ENCODE data around the gene TCEAL4.

Gene TCEAL4

DNA sequence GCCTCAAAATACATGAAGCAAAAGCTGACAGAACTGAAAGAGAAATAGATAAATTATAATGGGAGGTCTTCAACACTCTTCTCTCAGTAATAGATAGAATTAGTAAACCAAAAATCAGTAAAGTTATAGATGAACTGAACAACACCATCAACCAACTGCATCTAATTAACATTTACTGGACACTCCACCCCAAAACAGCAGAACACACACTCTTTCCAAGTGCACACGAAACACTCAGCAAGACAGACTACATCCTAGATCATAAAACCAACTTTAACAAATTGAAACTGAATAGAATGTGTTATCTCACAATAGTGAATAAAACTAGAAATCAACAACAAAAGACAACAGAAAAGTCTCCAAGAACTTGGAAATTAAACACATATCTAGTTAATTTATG lies 25.1 kb upstream of the TCEAL4 start:
- TF ChIP-seq, protein P1, sequence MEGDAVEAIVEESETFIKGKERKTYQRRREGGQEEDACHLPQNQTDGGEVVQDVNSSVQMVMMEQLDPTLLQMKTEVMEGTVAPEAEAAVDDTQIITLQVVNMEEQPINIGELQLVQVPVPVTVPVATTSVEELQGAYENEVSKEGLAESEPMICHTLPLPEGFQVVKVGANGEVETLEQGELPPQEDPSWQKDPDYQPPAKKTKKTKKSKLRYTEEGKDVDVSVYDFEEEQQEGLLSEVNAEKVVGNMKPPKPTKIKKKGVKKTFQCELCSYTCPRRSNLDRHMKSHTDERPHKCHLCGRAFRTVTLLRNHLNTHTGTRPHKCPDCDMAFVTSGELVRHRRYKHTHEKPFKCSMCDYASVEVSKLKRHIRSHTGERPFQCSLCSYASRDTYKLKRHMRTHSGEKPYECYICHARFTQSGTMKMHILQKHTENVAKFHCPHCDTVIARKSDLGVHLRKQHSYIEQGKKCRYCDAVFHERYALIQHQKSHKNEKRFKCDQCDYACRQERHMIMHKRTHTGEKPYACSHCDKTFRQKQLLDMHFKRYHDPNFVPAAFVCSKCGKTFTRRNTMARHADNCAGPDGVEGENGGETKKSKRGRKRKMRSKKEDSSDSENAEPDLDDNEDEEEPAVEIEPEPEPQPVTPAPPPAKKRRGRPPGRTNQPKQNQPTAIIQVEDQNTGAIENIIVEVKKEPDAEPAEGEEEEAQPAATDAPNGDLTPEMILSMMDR (IDR thresholded peaks at IDR 0.05; ENCODE audit: control insufficient read depth, insufficient read depth, low read depth, low read length, missing control alignments), result no peak
- DNase-seq (ENCODE audit: low read depth), result no peak
- no peak overlapping the region for H3K4me3 ChIP-seq (ENCODE audit: control insufficient read depth, low read depth, low read length)

DNA sequence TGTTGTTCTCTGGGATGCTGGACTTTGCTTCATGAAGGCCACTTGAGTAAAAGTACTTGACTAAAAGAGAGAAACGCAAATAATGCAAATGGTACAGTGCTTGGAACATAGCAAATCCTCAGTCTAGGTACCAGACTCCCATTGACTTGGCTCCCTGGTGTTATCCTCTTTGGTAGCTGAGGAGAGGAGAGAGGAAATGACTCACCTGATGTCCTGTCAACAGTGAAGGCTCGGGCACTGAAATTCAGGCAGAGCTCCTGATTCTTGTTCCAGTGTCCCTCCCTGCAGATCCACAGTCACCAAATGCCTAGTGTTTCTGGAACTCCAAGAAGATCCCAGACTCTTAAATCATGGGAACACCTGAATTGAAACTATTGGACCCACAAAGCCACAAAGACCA lies 22.5 kb upstream of the TCEAL4 start:
- no peak for DNase-seq (ENCODE audit: low read depth)
- no peak overlapping the region for H3K4me3 ChIP-seq (ENCODE audit: control insufficient read depth, low read depth, low read length)
- TF ChIP-seq, protein P1 (IDR thresholded peaks at IDR 0.05; ENCODE audit: control insufficient read depth, insufficient read depth, low read depth, low read length, missing control alignments), result no peak

DNA sequence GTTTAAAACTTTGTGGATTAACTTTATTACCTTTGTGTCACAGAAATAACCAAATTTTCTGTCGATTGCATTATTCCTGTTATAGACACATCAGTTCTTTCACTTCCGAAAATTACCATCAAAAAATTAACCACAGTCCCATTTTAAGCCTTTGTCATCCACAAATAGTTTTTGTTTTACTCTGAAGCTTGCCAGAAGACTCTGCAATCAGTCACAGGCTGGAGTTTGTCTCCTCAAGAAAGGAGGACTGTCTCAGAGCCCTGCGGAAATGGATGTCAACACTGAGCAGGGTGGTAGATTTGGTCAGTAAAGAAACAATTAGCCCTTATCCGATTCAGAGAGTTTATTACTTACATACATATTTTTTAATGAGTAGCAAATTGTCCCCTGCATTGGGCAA lies 20.1 kb upstream of the TCEAL4 start:
- no peak overlapping the region for H3K4me3 ChIP-seq (ENCODE audit: control insufficient read depth, low read depth, low read length)
- no peak for DNase-seq (ENCODE audit: low read depth)
- TF ChIP-seq, protein P1 (IDR thresholded peaks at IDR 0.05; ENCODE audit: control insufficient read depth, insufficient read depth, low read depth, low read length, missing control alignments), result no peak

DNA sequence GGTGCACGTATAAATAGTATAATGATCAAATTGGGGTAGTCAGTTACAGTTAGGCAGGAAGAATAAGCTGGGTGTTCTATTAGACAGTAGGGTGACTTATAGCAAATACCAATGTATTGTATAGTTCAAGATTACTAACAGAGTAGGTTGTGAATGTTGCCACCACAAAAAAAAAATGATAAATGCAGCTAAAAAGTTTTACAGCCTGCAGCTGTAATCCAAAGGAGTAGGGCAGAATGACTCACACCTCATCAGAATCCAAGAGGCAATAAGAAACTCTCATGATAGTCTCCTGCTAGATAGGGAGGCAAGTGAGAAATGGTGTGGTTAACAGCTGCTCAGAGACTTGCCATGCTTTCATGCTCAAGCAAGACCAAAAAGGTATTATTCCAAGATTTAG lies 19.6 kb upstream of the TCEAL4 start:
- TF ChIP-seq, protein P1 (IDR thresholded peaks at IDR 0.05; ENCODE audit: control insufficient read depth, insufficient read depth, low read depth, low read length, missing control alignments), result no peak
- H3K4me3 ChIP-seq (ENCODE audit: control insufficient read depth, low read depth, low read length), result no peak overlapping the region
- peak; percentile 52 for DNase-seq (ENCODE audit: low read depth)

DNA sequence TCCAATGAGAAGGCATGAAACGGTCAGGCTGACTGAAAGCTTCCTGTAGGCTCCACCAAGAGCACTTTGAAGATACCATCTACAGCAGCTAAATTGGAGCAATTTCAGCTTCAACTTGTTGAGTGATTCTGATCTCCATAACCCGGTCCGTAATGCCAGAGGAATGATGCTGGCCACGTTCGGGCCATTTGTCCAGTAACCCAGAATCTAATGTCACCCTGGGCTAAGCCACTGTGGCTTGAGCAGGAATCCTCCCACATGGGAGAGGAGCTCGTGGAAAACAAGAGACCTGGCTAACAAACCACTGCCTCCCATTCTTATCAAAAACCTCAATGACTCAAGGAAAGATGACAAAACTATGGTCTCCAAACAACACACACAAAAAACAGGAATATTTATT lies 14.2 kb upstream of the TCEAL4 start:
- no peak overlapping the region for H3K4me3 ChIP-seq (ENCODE audit: control insufficient read depth, low read depth, low read length)
- DNase-seq (ENCODE audit: low read depth), result no peak
- TF ChIP-seq, protein P1 (IDR thresholded peaks at IDR 0.05; ENCODE audit: control insufficient read depth, insufficient read depth, low read depth, low read length, missing control alignments), result no peak

DNA sequence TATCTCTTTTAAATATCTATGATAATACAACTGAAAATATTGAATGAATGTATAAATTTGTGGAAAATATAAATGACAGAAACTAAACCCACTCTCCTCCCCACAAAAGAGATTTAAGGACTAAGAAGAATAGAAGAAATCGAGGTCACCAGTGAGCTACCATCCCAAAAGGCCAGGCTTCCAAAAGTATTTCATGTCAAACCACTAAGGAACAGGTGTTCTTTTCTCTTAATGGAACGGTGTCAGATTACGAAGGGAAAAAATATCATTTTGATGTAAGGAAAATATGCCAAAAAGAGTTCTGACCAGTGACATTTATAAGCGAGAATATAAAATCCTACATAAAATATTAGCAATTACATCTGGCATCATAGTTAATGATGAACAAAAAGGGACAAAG lies 13.6 kb upstream of the TCEAL4 start:
- no peak overlapping the region for H3K4me3 ChIP-seq (ENCODE audit: control insufficient read depth, low read depth, low read length)
- TF ChIP-seq, protein P1 (IDR thresholded peaks at IDR 0.05; ENCODE audit: control insufficient read depth, insufficient read depth, low read depth, low read length, missing control alignments), result no peak
- DNase-seq (ENCODE audit: low read depth), result no peak

DNA sequence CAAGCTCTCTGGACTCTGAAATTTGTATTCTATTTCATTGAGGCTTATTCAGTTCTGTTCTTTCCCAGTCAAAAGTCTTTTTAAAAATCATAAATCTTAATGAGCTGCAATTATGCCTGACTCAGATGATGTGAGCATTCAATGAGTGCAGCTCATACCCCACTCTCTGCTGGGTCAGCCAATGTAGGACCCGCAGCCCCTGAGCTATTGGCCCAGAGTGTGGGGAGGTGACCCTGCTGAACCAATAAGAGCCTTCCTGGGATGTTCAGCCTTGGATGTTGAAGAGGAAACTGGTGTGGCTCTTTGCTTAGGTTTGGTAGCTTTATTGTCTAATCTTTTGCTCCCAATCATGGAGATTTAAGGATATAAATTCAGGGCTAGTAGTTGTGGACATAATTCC lies 12.1 kb upstream of the TCEAL4 start:
- TF ChIP-seq, protein P1 (IDR thresholded peaks at IDR 0.05; ENCODE audit: control insufficient read depth, insufficient read depth, low read depth, low read length, missing control alignments), result no peak
- H3K4me3 ChIP-seq (ENCODE audit: control insufficient read depth, low read depth, low read length), result no peak overlapping the region
- no peak for DNase-seq (ENCODE audit: low read depth)
